Stimulated activated CD8-positive, alpha-beta memory T cell treated with anti-CD3 and anti-CD28 coated beads, Interleukin-15, amount 100 ng/mL, for 4 hours (primary cell): ENCODE data around the gene CD8B2.
A peak's percentile ranks its signal among the peaks of the same experiment; 100 is the strongest.
"Not testable (repeated sequence)": the region's sequence is repeated elsewhere in the genome, so short reads cannot be mapped to it uniquely, and the experiment has no call there.

Experiments used
- DNase-seq, 2 donors: peaks; one replicate each; pipeline ENCODE4 v3.0.0-alpha.2; 2020; ENCODE audit warnings: low read depth in 2 of 2

CD8B2 gene

GRCh38 chr2:106486551-106487385 lies at the start of gene CD8B2:
Gene CD8B2 (plus strand): TSS chr2:106487364. CDS start chr2:106487427, 63 bp downstream.
- DNase-seq = not testable (repeated sequence)

DNA sequence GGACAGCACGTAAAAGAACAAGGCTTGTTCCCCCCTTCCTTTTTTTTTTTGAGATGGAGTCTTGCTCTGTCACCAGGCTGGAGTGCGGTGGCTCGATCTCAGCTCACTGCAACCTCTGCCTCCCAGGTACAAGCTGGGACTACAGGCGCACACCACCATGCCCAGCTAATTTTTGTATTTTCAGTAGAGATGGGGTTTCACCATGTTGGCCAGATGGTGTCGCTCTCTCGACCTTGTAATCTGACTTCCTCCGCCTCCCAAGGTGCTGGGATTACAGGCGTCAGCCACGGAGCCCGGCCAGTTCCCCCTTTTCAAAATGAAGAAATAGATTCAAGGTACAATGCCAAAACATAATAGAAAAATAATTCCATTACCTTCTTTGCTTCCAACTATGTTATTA lies 25.3 kb upstream of the CD8B2 start:
- DNase-seq = not testable (repeated sequence)

GRCh38 chr2:106467516-106467915 lies 19.6 kb upstream of the CD8B2 start:
- not testable (repeated sequence) for DNase-seq

GRCh38 chr2:106468107-106468506 lies 19.1 kb upstream of the CD8B2 start, which contains the start of gene RGPD3:
Gene RGPD3 (minus strand): TSS chr2:106468413. CDS start chr2:106468288, 125 bp downstream.
- not testable (repeated sequence) for DNase-seq

DNA sequence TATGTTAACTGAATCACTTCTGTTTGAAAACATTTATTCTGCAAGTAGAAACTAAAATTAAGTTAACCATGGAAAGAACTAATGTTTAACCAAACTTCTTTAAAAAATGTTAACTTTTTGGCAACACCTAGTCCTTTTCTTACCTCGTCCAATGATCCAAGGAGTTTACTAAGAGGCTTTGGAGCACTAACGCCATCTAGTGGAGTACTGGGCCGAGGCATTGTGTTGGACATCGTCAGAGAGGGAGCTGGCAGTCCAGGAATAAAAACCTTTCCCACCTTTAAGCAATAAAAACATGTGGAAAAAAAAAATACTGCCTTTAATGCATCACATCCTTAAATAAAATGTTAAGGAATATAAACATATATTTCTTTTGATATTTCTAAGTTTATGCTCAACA lies 16.5 kb upstream of the CD8B2 start:
- peak in 1 of 2 donors; percentile 19 for DNase-seq

DNA sequence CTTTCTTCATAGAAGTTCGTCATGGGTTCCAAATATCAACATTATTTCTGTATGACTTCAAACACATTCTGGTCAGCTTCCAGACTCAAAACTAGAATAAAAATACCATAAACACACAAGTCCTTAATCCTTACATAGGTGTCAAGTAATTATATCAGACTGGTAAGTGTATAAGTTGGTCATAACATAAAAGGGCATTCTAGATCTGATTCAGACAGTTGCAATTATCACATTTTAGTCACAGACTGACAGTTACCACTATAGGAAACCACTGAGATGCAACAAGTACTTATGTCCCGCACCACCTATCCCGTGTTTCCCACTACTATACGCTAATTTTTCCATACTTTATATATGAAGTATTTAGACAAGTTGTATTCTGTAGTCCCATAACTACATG lies 9.5 kb upstream of the CD8B2 start:
- DNase-seq = not testable (repeated sequence)

DNA sequence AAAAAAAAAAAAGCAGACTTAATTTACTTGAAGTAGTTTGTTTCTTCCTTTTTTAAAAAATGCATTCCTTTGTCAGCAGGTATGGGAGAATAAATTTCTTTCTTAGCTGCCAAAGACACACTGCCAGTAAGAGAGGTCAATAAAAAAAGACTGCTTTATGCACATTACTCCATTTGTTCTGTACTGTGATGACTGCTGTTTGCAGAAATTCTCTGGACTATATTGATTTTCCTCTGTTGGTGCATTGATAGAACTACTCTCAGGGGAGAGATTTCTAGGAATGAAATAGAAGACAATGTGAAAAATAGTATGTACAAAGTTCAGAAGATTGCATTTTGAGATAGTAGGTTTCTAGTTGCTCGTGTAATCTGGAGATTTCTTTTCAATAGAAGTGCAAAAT lies 7.6 kb upstream of the CD8B2 start:
- not testable (repeated sequence) for DNase-seq

- DNase-seq = not testable (repeated sequence)
Observed at GRCh38 chr2:106487386-106488191, 425 bp downstream of the CD8B2 start.

- not testable (repeated sequence) for DNase-seq
Observed at GRCh38 chr2:106489701-106490100, 2.5 kb downstream of the CD8B2 start.

GRCh38 chr2:106492399-106492798 lies 5.2 kb downstream of the CD8B2 start:
- not testable (repeated sequence) for DNase-seq

- not testable (repeated sequence) for DNase-seq
Observed at GRCh38 chr2:106492913-106493312, 5.7 kb downstream of the CD8B2 start.

DNA sequence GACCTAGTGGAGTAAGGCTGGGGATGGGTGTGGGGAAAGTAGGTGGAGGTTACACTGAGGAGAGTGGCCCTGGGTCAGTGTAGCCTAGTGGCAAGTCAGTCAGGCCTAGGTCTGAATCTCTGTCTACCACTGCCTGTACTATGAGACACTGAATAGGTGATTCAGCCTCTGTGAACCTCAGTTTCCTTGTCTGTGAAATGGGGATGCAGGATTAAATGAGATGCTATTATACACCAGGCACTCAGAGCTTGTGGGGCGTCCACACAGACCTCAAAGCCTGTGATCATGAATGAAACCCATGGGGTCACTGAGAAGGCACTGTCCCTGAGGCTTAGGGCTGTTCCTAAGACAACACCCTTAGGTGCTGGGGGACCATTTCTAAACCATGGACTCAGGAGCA lies 11.4 kb downstream of the CD8B2 start:
- DNase-seq = not testable (repeated sequence)

GRCh38 chr2:106500350-106500749 lies 13.2 kb downstream of the CD8B2 start:
- DNase-seq = not testable (repeated sequence)

DNA sequence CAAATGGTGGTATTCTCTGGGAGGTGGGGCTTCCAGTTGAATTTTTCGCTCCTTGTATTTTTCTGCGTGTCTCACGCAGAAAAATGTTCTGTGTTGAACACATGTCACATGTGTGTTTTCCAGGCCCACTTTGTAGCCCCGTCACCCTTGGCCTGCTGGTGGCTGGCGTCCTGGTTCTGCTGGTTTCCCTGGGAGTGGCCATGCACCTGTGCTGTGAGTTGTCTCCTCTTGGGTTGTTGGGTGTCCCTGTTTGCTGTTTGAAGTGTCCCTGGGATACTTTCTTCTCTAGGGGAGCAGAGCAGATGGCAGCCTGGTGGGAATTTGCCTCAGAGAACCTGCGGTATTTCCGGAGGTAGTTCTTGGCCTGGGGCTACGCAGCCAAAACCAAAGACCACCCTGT lies 15.2 kb downstream of the CD8B2 start:
- not testable (repeated sequence) for DNase-seq

DNA sequence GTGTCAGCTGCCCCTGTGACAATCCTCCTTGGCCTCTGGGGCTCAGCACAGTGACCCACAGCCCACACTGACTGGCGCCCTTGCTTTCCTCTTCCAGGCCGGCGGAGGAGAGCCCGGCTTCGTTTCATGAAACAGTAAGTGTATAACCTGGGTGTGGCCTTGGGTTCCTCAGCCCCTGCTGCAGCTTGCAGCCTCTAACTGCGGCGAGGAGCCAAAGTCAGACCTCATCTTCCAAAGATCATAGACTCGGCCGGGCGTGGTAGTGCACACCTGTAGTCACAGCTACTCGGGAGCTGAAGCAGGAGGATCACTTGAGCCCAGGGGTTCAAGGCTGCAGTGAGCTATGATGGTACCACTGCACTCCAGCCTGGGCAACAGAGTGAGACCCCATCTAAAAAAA lies 17.0 kb downstream of the CD8B2 start:
- DNase-seq = not testable (repeated sequence)

DNA sequence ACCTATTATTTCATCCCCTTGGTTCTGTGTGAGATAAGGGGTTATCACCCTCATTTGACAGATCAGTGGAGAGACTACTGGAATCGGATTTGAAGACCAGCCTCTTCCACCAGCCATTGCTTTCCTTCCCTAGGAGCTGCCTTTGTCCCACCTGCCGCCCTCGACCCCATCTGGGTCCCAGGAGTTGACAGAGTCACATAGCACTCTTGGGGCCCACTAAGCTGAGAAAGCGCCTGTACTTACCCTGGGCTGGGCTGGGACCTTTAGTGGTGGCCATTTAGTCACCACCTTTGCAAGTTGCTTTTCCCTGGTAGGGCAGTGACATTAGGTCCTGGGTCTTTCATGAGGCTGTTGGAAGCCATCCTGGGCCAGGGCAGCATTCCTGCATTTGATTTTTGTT lies 17.6 kb downstream of the CD8B2 start:
- not testable (repeated sequence) for DNase-seq

DNA sequence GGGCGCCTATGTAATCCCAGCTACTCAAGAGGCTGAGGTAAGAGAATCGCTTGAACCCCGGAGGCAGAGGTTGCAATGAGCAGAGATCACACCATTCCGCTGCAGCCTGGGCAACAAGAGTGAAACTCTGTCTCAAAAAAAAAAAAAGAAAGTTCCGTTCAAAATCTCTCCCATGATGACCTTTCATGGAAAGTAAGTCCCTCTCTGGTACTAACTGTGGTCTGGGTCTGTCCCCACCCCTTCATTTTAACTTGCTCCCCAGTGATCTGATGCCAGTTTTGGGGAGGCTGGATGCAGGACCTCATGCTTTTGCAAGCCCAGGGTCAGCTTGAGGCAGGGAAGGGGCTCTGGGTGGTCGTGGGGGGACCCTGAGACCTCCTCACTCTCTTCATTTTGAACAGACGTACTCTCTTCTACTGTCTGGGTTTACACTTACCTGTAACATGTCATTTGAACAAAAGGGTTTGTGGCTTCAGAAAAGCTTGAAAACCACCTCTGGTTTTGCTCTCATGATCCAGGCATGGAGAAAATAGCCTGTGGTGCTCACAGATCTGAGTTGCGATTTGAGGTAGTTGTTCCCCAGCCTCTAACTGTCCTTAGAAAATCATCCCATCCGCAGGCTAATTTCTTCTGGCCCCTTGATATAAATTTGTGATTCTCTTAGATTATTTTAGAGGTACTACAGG lies 19.0 kb downstream of the CD8B2 start:
- DNase-seq = not testable (repeated sequence)

- not testable (repeated sequence) for DNase-seq
Observed at GRCh38 chr2:106508660-106509373, 21.7 kb downstream of the CD8B2 start.

DNA sequence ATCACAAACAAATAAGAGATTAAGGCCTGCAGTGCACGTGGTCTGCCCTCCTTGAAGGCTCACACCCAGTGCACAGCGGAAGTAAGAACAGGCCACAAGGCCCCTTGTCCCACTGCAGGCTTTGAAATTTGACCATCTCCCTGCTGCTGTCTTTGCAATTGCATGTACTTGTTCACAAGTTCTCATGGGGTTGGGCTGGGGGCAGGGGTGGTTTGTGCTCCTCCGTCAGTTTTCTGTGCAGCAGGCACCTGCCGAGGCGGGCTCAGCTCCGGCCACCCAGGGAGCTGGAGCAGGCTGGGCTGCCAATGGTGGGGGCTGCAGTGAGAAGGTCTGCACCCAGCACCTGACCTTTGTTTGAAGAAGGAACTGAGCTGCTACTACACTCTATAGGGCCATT lies 22.2 kb downstream of the CD8B2 start:
- DNase-seq = not testable (repeated sequence)

DNA sequence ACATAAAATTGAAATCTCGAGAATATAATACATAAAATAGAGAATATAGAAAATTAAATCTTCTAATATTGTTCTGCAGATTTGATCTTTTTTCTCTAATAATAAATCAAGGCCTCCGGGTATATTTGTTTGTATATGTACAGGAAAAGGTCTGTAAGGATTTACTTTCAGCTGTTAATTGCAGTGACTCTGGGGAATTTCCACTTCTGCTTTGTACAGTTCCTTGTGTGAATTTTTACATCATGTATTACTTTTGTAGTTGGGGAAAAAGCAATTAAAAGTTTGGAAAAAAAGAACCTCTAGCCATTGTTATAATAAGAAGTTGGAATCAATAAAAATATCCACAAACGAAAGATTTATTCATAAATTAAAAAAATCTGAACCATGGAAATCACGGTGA lies 23.6 kb downstream of the CD8B2 start:
- DNase-seq = not testable (repeated sequence)

GRCh38 chr2:106511476-106511901 lies 24.3 kb downstream of the CD8B2 start:
- peak; percentile 18 to 40 for DNase-seq
